Esophagus (tissue), 2 donors: Measurements from ENCODE around the gene FGF6. TPM values are rescaled to one million over a fixed set of nuclear protein-coding genes. Genes with fewer than 3 reads are reported as not detected.
"Not testable (repeated sequence)": the region's sequence is repeated elsewhere in the genome, so short reads cannot be mapped to it uniquely, and the experiment has no call there.

Experiments
- H3K27ac ChIP-seq, 2 donors: one replicate each; pipeline ENCODE4 v1.5.1; 2013; ENCODE audit warnings: low read depth in 2 of 2, mild to moderate bottlenecking in 2 of 2, inconsistent platforms in 1 of 2, low read length in 1 of 2, moderate library complexity in 1 of 2
- H3K27me3 ChIP-seq, 2 donors: one replicate each; pipeline ENCODE4 v1.6.1; 2013; ENCODE audit warnings: low read length in 2 of 2, control low read depth in 1 of 2, mild to moderate bottlenecking in 1 of 2; ENCODE audit not compliant: insufficient read depth in 2 of 2, control insufficient read depth in 1 of 2
- H3K36me3 ChIP-seq, 2 donors: one replicate each; pipeline ENCODE4 v1.6.1; 2013; ENCODE audit warnings: low read length in 1 of 2; ENCODE audit not compliant: control insufficient read depth in 2 of 2, insufficient read depth in 2 of 2
- H3K4me1 ChIP-seq, 2 donors: one replicate each; pipeline ENCODE4 v1.6.1; 2013; ENCODE audit warnings: low read length in 1 of 2; ENCODE audit not compliant: control insufficient read depth in 2 of 2, insufficient read depth in 2 of 2
- H3K4me3 ChIP-seq, 2 donors: one replicate each; pipeline ENCODE4 v1.5.1; 2013; ENCODE audit warnings: low read length in 2 of 2, mild to moderate bottlenecking in 2 of 2, low read depth in 1 of 2, moderate library complexity in 1 of 2
- H3K9me3 ChIP-seq, 2 donors: one replicate each; pipeline ENCODE4 v1.6.1; 2013; ENCODE audit warnings: mild to moderate bottlenecking in 2 of 2, low read depth in 1 of 2, low read length in 1 of 2, moderate library complexity in 1 of 2; ENCODE audit not compliant: control insufficient read depth in 2 of 2, insufficient read depth in 1 of 2
- WGBS, 2 donors: extraction: QIAGEN DNeasy Blood & Tissue Kit; methylation state at CpG; one replicate each; pipeline ENCODE4 v1.1.7; 2013; 5-methylcytosine and 5-hydroxymethylcytosine counted together
- polyA plus RNA-seq, 2 donors: library from polyadenylated mRNA; stranded (reverse); fragments of 200-250 nt; gene quantifications; one replicate each; pipeline ENCODE4 v1.2.3, GENCODE V29; 2013
- donor health status: healthy with polysubstance abuse.
- donor health status: Bipolar disorder and iron deficiency.

FGF6 gene
- polyA plus RNA-seq, 2 donors: not detected

DNA sequence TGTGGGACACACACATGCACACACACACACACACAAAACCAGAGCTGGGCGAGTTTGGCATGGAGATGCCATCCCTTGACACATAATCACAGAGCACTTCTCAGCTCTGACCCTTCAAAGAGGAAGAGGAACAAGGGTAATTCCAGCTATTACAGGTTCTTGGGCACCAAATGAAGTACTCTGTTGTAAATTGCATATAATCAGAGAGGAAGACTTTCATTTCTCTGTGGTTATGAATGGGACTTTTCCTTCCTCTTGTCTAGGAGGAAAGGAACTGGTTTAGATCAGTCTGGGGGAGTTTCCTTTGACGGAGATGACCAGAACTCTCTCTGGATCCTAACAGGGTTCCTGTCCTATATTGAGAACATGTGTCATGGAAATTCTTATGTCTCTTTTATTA, 26.4 kb upstream of the FGF6 start:
- Histone ChIP-seq H3K27me3 (peaks cover 0 to 4% of the 10 kb centered on the region in 2 donors), H3K4me3 (no peak overlapping the region), H3K36me3 (no peaks in the 10 kb centered on the region), H3K9me3 (peaks cover 0 to 2% of the 10 kb centered on the region in 2 donors), H3K27ac (no peak overlapping the region), H3K4me1 (no peaks in the 10 kb centered on the region)
- 60 to 79% methylated on average over 2 of the region's 2 CpGs for WGBS, 2 donors

DNA sequence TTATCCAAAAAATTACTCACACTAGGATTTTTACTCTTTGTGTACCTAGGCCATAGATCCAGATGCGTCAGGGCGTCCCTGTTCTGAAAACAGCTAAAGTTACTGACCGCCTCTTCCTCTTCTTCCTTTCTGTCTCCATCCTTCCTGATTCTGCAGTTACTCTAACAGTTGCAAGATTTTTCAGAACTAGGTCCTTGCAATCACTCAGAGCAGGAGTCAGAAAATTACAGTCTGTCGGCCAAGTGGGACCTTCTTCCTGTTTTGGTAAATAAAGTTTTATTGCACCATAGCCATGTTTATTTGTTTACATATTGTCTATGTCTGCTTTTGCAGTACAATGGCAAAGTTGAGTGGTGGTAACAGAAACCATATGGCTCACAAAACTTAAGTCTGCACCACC, 25.6 kb upstream of the FGF6 start:
- no peak overlapping the region for H3K4me3 ChIP-seq
- H3K27ac ChIP-seq: no peak overlapping the region
- H3K4me1 ChIP-seq: no peaks in the 10 kb centered on the region
- no peaks in the 10 kb centered on the region for H3K36me3 ChIP-seq
- 66 to 88% methylated on average over 4 of the region's 4 CpGs for WGBS, 2 donors
- H3K27me3 ChIP-seq: peaks cover 0 to 4% of the 10 kb centered on the region in 2 donors
- H3K9me3 ChIP-seq: peaks cover 0 to 2% of the 10 kb centered on the region in 2 donors

DNA sequence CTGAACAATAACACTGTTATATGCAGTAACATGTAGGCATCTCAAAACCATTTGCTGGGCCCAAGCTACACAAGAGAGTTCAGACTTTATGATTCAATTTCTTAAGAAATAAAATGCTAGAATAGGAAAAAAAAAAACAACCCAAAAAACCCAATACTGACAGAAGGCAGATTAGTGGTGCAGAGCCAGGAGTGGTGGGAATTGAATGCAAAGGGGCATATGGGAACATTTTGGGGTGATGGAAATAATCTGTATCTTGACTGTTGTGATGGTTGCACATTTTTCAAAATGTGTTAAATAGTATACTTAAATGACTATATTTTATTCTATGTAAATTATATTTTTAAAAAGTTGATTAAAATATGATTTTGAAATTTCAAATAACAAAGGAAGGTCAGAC, 23.4 kb upstream of the FGF6 start:
- Histone ChIP-seq H3K27ac (no peak overlapping the region), H3K27me3 (peaks cover 0 to 4% of the 10 kb centered on the region in 2 donors), H3K4me3 (no peak overlapping the region), H3K9me3 (peaks cover 0 to 2% of the 10 kb centered on the region in 2 donors), H3K4me1 (no peaks in the 10 kb centered on the region), H3K36me3 (no peaks in the 10 kb centered on the region)

DNA sequence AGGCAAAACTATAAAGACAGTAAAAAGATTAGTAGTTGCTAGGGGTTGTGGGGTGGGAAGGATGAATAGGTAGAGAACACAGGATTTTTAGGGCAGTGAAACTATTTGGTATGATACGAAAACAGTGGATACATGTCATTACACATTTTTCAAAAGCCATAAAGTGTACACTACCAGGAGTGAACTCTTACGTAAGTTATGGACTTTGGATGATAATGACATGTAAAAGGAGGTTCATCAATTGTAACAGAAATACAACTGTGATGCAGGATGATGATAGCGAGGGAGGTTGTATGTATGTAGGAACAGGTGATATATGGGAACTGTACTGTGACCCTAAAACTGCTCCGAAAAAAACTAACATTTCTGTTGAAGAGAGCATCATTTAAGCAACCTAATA, 15.1 kb upstream of the FGF6 start:
- WGBS, 2 donors: 90 to 92% methylated on average over 4 of the region's 4 CpGs
- no peak overlapping the region for H3K4me3 ChIP-seq
- no peaks in the 10 kb centered on the region for H3K36me3 ChIP-seq
- H3K27me3 ChIP-seq: no peaks in the 10 kb centered on the region
- no peak overlapping the region for H3K27ac ChIP-seq
- H3K9me3 ChIP-seq: no peaks in the 10 kb centered on the region
- H3K4me1 ChIP-seq: no peaks in the 10 kb centered on the region

DNA sequence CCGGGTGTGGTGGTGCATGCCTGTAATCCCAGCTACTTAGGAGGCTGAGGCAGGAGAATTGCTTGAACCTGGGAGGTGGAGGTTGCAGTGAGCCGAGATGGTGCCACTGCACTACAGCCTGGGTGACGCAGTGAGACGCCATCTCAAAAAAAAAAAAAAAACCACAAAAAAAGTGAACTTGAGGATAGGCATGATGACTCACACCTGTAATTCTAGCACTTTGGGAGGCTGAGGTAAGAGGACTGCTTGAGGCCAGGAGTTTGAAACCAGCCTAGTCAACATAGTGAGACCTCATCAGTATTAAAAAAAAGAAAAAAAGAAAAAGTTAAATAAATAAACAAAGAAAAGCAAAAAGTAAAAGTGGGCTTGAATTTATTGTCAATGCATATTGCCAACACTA, 10.2 kb upstream of the FGF6 start:
- not testable (repeated sequence) for H3K4me1 ChIP-seq

DNA sequence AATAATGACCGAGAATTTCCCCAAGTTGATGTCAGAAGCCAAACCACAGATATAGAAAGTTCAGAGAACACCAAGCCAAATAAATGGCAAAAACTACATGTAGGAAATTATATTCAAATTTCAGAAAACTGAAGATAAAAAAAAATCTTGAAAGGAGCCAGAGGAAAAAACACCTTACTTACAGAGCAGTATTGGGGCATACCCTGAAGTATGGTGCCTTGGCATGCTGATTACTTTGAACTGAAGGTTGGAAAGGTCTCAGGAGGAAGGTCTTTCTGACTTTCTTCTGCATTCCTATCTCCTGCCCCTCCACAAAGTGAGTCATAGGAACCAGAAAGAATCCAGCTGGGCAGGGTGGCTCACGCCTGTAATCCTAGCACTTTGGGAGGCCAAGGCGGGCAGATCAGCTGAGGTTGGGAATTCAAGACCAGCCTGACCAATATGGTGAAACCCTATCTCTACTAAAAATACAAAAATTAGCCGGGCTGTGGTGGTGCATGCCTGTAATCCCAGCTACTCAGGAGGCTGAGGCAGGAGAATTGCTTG, 8.8 kb upstream of the FGF6 start:
- no peaks in the 10 kb centered on the region for H3K9me3 ChIP-seq
- no peaks in the 10 kb centered on the region for H3K27me3 ChIP-seq
- no peak overlapping the region for H3K27ac ChIP-seq
- H3K4me1 ChIP-seq: no peaks in the 10 kb centered on the region
- no peak overlapping the region for H3K4me3 ChIP-seq
- 76 to 81% methylated on average over 4 of the region's 4 CpGs for WGBS, 2 donors
- no peaks in the 10 kb centered on the region for H3K36me3 ChIP-seq

More for the DNA sequence above, 10.2 kb upstream of the FGF6 start:
- WGBS, 2 donors: 79 to 100% methylated on average over 3 to 4 of the region's 4 CpGs
- H3K9me3 ChIP-seq, H3K27ac ChIP-seq, H3K36me3 ChIP-seq, H3K4me3 ChIP-seq, H3K27me3 ChIP-seq: not testable (repeated sequence)

DNA sequence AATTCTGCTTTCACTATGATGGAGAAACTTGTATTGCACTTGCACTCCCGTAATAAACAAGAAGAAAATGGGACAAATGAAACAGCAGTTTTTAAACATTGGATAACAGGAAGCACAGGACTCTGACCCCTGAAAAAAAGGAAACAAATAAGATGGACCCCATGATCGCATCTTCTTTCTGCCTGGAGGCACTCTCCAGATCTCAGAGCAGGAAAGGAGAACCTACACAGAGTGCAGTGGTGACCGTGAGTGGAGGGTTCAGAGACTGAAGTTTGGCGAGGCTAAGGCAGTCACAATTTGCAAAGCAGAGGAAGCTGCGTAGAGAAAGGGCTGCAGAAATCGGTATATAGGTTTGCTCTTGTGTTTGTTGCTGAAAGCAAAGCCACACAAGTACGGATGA, 6.1 kb upstream of the FGF6 start:
- no peak overlapping the region for H3K4me3 ChIP-seq
- H3K4me1 ChIP-seq: no peaks in the 10 kb centered on the region
- no peak overlapping the region for H3K27ac ChIP-seq
- no peaks in the 10 kb centered on the region for H3K36me3 ChIP-seq
- no peaks in the 10 kb centered on the region for H3K9me3 ChIP-seq
- 75 to 78% methylated on average over 7 of the region's 7 CpGs for WGBS, 2 donors
- H3K27me3 ChIP-seq: no peaks in the 10 kb centered on the region

DNA sequence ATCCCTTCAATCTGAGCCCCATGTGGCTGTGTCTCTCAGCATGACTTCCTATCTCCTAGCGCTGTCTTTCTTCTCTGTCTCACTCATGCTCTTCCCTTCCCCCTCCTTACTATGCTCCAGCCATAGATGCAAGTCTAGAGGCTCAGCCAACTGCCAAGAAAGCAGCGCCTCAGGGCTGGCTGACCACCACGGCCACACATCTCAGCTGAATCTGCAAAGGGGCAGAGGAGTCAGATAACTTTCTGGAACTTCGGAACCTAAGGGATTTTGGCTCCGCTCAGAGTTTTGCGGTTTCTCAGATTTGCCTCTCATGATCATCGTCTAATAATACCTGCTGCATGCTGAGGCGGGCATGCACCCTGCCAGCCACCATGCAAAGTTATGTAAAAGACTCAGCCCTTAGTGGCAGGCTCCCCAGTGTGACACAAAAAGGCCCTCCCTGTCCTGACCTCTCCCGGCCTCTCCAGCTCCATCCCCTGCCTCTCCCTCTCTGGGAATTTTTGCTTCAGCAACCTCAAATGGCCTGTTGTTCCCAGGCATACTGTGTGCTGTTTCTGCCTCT, 5.0 kb upstream of the FGF6 start:
- no peaks in the 10 kb centered on the region for H3K27me3 ChIP-seq

DNA sequence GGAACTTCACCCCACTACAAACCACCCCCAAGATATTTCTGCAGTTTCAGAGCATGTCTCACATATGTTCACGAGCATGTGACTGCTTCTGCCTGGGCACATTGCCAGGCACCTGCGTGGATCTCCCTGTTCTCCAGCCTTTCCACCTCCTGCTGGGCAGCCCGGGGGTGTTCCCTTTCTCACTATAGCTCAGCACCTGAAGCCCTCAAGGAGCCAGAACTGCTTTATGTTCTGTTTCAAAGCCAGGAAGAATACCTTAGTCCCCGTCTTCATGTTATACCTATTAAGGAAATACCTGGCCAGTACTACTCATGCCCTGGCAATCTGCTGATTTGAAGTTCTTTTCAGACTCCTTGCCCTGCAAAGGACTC, 4.2 kb upstream of the FGF6 start:
- H3K36me3 ChIP-seq: no peaks in the 10 kb centered on the region
- no peaks in the 10 kb centered on the region for H3K27me3 ChIP-seq
- 34 to 45% methylated on average over 4 of the region's 4 CpGs for WGBS, 2 donors
- H3K27ac ChIP-seq: no peak overlapping the region
- H3K4me1 ChIP-seq: no peaks in the 10 kb centered on the region
- peaks cover 0 to 2% of the 10 kb centered on the region in 2 donors for H3K9me3 ChIP-seq
- H3K4me3 ChIP-seq: no peak overlapping the region

More for the DNA sequence above, 5.0 kb upstream of the FGF6 start:
- Histone ChIP-seq H3K4me3 (no peak overlapping the region), H3K27ac (no peak overlapping the region), H3K4me1 (no peaks in the 10 kb centered on the region), H3K36me3 (no peaks in the 10 kb centered on the region), H3K9me3 (no peaks in the 10 kb centered on the region)
- 56 to 59% methylated on average over 9 of the region's 9 CpGs for WGBS, 2 donors
